GM19043 (cell line): ENCODE measurements around the gene FBXL20.
"Not testable (repeated sequence)": the region's sequence is repeated elsewhere in the genome, so short reads cannot be mapped to it uniquely, and the experiment has no call there.

ENCODE experiments used
- ATAC-seq: cut with Tn5 transposase; IDR thresholded peaks from one replicate; pipeline ENCODE4 v1.9.1; 2021; ENCODE audit warnings: low read depth; ENCODE audit not compliant: unreplicated experiment

FBXL20 gene

GRCh38 chr17:39261286-39261685, 140.1 kb downstream of the FBXL20 start:
- no peak for ATAC-seq

GRCh38 chr17:39252788-39253460, 148.5 kb downstream of the FBXL20 start:
- no peak for ATAC-seq

GRCh38 chr17:39251997-39252396, 149.4 kb downstream of the FBXL20 start:
- ATAC-seq: no peak

- ATAC-seq: not testable (repeated sequence)
Observed at GRCh38 chr17:39250076-39250475, 151.3 kb downstream of the FBXL20 start.

GRCh38 chr17:39246274-39246673, 155.2 kb downstream of the FBXL20 start:
- no peak for ATAC-seq

- ATAC-seq: no peak
Observed at GRCh38 chr17:39244600-39245570, 156.5 kb downstream of the FBXL20 start.

- ATAC-seq: no peak
Observed at GRCh38 chr17:39244016-39244599, 157.3 kb downstream of the FBXL20 start.

- ATAC-seq: no peak
Observed at GRCh38 chr17:39243155-39243554, 158.3 kb downstream of the FBXL20 start.

- no peak for ATAC-seq
Observed at GRCh38 chr17:39240631-39241030, 160.8 kb downstream of the FBXL20 start.

GRCh38 chr17:39239640-39240314, 161.6 kb downstream of the FBXL20 start:
- no peak for ATAC-seq

GRCh38 chr17:39238311-39238972, 163.0 kb downstream of the FBXL20 start:
- no peak for ATAC-seq

GRCh38 chr17:39237586-39237985, 163.8 kb downstream of the FBXL20 start:
- ATAC-seq: no peak

GRCh38 chr17:39236981-39237441, 164.4 kb downstream of the FBXL20 start:
- ATAC-seq: no peak

- ATAC-seq: no peak
Observed at GRCh38 chr17:39236450-39236927, 164.9 kb downstream of the FBXL20 start.

- no peak for ATAC-seq
Observed at GRCh38 chr17:39235555-39236449, 165.6 kb downstream of the FBXL20 start.

GRCh38 chr17:39231591-39232551, 169.6 kb downstream of the FBXL20 start:
- ATAC-seq: no peak

GRCh38 chr17:39231091-39231561, 170.3 kb downstream of the FBXL20 start:
- no peak for ATAC-seq

- no peak for ATAC-seq
Observed at GRCh38 chr17:39230361-39230760, 171.1 kb downstream of the FBXL20 start.
